ENCODE results near the gene NMNAT1.
"Not testable (repeated sequence)": the region's sequence is repeated elsewhere in the genome, so short reads cannot be mapped to it uniquely, and the experiment has no call there.

The NMNAT1 gene

DNA sequence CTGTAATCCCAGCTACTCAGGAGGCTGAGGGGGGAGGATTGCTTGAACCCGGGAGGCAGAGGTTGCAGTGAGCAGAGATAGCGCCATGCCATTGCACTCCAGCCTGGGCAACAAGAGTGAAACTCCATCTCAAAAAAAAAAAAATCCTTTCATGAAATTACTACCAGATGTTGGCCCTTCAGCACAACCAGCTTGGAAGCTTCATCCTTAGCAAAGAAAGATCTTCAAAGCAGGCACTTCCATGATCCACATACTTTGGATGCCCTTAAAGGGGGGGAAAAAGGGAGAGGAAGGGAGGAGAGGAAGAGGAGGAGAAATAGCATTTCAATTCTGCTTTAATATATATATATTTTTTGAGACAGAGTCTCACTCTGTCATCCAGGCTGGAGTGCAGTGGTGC lies 77.4 kb downstream of the NMNAT1 start:
- DNase-seq, result not testable (repeated sequence)

- not testable (repeated sequence) for DNase-seq
Measured at GRCh38 chr1:10021992-10022391, 78.7 kb downstream of the NMNAT1 start.

DNA sequence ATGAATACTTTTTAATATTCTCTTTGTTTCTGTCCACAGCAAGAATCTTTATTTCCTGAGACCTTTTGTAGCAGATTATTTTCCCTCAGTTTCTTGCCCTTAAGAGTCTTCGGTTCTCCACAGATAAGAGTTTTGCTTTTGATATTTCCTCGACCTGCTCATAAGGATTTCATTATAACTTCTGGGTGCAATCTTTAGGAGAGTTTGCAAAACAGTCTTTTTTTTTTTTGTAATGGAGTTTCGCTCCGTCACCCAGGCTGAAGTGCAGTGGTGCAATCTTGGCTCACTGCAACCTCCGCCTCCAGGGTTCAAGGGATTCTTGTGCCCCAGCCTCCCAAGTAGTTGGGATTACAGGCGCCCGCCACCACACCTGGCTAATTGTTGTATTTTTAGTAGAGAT lies 79.4 kb downstream of the NMNAT1 start:
- no peak for DNase-seq

DNA sequence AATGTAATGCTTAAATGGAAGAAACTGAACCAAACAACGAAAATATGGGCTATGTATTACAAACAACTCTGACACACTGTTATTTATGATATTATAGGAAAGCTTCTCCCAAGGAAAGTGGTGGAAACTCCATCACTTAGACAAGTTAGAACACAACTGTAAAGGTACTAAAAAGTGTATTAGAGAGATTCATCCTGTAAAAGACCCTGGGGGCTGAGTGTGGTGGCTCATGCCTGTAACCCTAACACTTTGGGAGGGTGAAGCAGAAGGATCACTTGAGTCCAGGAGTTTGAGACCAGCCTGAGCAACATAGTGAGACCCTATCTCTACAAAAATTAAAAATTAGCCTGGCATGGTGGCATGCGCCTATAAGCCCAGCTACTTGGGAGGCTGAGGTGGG lies 82.1 kb downstream of the NMNAT1 start:
- no peak for DNase-seq

DNA sequence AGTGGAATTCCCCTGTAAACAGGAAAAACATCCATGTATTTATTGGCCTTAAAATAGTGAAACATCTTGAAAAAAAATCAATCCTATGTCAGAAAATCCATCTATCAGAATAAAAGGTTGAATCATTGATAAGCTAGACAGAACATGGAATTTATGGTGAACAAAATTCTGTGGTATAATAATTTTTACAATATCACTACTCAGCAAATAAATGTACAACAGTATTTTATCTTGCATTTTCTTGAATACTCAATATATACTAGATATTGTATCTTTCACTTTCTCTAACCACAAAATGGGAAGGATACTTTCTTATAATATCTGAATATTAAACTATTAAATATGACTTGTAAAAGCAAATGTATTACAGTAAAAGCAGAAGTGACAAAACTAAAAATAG lies 83.8 kb downstream of the NMNAT1 start:
- no peak for DNase-seq

- DNase-seq, result not testable (repeated sequence)
Measured at GRCh38 chr1:10028956-10029500, 85.8 kb downstream of the NMNAT1 start.

GRCh38 chr1:10031461-10031860 lies 88.2 kb downstream of the NMNAT1 start:
- DNase-seq, result no peak

DNA sequence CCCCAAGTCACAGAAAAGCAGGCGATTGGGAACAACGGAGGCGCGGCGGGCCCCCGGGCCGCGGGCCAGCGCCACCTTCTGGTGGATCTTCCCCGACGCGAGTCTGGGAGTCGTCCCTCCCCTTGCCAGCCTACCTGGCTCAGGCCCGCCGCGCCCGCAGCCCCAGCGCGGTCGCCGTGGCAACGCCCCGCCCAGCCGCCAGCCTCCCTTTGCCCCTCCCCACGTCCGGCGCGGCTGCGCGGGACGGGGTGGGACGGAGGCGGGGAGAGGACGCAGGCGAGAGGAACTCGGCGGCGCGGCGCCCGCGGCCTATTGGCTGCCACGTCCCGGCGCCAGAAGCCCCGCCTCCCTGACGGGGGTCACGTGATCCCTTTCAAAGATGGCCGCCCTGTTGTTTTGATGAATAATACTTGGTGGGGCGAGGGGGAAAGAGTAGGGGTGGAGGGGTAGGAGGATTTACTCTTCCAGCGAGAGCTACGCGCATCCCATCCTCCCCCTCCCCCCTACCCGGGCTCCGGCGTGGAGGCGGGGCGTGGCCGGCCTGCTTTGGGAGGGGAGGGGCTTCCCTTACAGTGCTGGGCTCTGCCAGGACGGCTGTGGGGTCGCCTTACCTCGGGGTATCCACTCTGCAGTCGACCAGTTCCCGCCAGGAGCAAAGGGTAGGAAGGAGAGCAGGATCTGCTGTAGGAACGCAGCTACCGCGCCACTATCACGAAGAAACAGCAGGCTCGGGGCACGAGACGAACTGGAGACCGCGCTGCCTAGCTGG lies 89.5 kb downstream of the NMNAT1 start, which contains the start of gene UBE4B:
TSS of gene UBE4B (plus strand) at position 369 of the 769 bp plus-strand sequence. CDS start 713 bp downstream, outside the sequence.
- DNase-seq, result peak; percentile 99

DNA sequence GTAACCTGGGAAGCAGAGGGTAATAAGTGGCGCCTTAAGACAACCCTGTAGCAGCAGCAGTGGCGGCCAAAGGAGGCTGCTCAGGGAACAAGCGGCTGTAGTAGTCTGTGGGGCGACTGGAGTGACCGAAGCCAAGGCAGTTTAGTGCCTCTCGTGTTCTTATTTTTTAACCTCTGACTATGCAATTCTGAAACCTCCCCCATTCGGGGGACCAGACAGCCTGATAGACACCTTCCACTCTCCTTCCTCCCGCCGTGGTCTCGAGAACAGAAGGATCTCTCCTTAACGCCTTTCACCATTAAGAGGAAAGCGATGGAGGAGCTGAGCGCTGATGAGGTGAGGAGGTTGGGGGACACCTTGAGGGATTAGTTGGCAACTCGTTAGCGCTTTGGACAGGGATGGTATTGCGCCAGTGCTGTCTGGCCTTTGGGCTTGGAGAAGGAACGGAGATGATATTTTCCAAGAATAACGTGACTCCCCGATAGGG lies 90.1 kb downstream of the NMNAT1 start:
- DNase-seq, result no peak

Data from CD4-positive, alpha-beta T cell treated with Interleukin-12 subunit alpha and Interleukin-12 subunit beta, for 1 hour (primary cell).